Activated CD4-positive, alpha-beta T cell treated with anti-CD3 and anti-CD28 coated beads, Interleukin-2, amount 50 U/mL, for 1 hour (primary cell): ENCODE data around the gene ZG16B.

Source experiments
- DNase-seq: peaks from one replicate; pipeline ENCODE4 v3.0.0-alpha.2; 2020

The ZG16B gene

DNA sequence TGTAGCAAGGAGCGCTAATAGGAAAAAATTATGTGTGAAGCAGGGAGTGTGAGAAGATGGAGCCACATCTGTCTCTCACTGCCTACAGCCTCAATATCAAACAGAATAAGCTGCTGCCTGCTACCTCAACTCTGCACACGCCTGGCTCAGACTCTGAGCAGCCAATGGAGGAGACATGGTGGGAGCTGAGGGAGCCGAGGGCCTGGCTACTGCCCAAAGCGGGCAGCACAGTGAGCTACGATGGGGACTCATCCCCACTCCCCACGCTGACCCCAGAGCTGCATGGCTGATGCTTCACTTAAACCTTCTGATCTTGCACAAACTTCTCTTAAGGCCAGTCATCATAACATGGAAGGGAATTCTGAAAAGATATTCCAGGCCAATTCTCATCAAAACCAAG lies 41.8 kb downstream of the ZG16B start:
- no peak for DNase-seq

DNA sequence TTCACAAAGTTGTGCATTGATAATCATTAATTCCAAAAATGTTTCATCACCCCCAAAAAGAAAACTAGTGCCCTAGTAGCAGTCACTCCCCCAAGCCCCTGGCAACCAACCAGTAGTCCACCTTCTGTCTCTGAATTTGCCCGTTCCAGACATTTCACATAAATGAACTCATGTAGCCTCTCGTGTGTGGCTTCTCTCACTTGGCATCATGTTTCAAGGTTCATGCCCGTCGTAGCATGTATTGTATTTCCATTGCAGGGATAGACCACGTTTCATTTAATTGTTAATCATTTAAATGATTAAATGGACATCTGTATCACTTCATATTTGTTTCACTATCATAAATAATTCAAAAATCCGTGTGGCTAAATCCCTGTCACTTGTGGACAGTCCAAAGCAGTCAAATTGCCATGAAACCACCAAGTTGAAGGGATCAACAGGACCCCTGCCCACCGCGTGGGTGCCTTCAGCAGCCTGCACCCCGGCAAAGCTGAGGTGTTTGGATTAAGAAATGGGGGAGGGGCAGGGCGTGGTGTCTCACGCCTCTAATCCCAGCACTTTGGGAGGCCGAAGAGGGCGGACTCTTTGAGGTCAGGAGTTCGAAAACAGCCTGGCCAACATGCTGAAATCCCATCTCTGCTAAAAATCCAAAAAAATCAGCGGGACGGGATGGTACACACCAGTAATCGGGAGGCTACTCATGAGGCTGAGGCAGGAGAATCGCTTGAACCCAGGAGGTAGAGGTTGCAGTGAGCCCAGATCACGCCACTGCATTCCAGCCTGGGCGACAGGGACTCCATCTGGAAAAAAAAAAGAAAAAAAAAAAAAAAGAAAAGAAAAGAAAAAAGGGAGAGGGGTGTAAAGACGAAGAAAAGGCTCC lies 44.2 kb downstream of the ZG16B start:
- DNase-seq, result no peak

DNA sequence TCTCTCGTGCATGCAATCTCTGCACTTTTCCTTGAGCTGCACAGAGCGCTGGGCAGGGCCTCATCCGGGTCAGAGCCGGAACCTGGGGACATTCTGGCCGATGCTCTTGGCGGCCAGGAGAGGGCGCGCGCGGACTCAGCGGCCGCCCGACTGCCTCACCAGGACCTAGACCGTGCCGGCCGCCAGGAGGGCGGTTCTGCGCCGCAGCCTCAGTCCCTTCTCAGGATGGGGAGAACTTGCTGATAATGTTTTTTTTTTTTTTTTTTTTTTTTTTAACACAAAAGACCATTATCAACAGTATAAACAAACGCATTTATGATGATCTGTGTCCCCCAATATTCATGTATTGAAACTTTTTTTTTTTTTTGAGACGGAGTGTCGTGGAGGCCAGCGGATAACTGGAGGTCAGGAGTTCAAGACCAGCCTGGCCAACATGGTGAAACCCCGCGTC lies 44.8 kb downstream of the ZG16B start:
- peak; percentile 56 for DNase-seq

- no peak for DNase-seq
Observed at GRCh38 chr16:2879854-2880508, 49.9 kb downstream of the ZG16B start.
